Measurements from ENCODE around the gene KLF15.
"Not testable (repeated sequence)": the region's sequence is repeated elsewhere in the genome, so short reads cannot be mapped to it uniquely, and the experiment has no call there.

KLF15 gene

DNA sequence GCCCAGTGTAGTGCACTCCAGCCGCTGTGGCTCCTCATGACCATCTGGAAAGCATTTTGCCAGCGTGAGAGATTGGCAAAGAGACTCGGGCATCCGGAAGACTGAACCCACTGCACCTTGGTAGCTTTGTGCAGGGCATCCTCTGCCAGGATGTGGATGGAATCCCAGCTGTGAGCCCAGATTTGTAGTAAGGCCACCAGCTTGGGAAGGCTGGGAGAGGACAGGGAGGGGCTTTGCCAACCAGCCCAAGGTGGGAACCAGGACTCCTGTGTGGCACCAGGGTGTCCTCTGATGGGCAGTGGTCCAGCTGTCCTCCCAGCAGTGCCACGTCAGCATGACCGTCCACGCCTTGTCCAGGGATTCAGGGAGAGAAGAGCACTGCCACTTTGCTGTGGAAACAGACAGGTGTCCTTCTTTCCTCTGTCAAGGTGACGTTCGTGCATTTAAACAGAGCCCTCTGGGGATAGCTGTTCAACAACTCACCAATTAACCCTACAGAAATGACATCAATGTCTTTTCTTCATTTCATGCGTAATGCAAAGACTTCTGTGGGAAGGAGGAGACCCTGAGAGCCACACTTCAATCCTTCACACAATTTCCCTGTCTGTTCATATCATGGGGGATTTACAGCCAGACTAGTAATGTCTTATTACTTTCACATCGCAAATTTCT lies 19.1 kb downstream of the KLF15 start:
- H3K4me3 ChIP-seq (ENCODE audit: low read depth, low read length), result no peak overlapping the region
- TF ChIP-seq, protein P1, sequence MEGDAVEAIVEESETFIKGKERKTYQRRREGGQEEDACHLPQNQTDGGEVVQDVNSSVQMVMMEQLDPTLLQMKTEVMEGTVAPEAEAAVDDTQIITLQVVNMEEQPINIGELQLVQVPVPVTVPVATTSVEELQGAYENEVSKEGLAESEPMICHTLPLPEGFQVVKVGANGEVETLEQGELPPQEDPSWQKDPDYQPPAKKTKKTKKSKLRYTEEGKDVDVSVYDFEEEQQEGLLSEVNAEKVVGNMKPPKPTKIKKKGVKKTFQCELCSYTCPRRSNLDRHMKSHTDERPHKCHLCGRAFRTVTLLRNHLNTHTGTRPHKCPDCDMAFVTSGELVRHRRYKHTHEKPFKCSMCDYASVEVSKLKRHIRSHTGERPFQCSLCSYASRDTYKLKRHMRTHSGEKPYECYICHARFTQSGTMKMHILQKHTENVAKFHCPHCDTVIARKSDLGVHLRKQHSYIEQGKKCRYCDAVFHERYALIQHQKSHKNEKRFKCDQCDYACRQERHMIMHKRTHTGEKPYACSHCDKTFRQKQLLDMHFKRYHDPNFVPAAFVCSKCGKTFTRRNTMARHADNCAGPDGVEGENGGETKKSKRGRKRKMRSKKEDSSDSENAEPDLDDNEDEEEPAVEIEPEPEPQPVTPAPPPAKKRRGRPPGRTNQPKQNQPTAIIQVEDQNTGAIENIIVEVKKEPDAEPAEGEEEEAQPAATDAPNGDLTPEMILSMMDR (IDR thresholded peaks at IDR 0.05; ENCODE audit: borderline replicate concordance, insufficient read depth, low read depth, low read length), result no peak

DNA sequence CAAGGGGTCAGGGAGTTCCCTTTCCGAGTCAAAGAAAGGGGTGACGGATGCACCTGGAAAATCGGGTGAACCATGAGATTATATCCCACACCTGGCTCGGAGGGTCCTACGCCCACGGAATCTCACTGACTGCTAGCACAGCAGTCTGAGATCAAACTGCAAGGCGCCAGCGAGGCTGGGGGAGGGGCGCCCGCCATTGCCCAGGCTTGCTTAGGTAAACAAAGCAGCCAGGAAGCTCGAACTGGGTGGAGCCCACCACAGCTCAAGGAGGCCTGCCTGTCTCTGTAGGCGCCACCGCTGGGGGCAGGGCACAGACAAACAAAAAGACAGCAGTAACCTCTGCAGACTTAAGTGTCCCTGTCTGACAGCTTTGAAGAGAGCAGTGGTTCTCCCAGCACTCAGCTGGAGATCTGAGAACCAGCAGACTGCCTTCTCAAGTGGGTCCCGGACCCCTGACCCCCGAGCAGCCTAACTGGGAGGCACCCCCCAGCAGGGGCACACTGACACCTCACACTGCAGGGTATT lies 25.3 kb downstream of the KLF15 start:
- H3K4me3 ChIP-seq (ENCODE audit: low read depth, low read length), result not testable (repeated sequence)

DNA sequence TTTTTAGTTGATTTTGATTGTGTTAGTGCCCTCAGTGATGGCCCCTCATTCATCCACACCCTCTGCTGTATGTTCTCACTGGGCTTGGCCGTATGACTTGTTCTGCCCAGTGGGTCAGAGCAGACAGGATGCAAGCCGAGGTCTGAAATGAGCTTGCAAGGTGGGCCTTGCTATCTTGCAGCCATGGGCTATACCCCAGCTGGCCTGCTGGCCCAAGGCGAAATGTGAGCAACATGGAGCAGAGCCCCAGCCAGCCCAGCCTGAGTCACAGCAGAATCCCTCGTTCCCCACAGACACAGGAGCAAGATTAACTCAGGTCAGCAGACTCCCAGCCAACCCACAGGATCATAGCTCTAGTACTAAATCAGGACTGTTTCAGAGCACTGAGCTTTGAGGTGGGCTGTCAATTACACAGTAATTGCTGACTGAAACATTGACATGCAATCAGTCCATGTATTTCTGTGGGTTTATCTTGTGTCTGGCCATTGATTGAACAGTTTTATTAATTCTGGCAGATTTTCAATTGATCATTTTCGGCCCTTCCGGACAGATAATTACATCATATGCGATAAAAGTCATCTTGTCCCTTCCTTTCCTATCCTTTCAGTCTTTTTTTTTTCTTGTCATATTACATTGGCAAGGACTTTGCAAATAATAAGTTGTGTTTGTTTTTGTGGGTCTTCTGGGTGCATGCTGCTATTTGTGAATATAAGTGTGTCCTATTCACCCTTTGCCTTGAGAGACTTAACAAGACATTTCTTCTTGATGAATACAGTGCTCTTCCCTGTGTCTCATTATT lies 27.1 kb downstream of the KLF15 start:
- no peak overlapping the region for H3K4me3 ChIP-seq (ENCODE audit: low read depth, low read length)
- TF ChIP-seq, protein P1 (IDR thresholded peaks at IDR 0.05; ENCODE audit: borderline replicate concordance, insufficient read depth, low read depth, low read length), result no peak

DNA sequence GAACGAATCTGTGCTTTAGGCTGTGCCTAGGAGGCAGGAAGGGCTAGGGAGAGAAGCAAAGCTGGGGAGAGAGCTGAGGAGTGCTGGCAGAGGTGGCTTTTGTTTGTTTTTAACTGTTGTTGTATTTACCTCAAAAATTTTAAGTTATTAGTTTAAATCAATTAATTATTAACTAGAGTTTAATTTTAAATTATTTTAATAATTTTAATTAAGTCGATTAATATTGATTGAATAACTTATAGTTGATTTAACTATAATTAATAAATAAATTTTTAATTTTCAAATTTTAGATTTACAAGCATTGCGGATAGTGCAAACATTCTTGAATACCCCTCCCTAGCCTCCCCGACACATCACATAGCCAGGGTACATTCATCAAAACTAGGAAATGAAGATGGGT lies 30.6 kb downstream of the KLF15 start:
- no peak overlapping the region for H3K4me3 ChIP-seq (ENCODE audit: low read depth, low read length)
- TF ChIP-seq, protein P1 (IDR thresholded peaks at IDR 0.05; ENCODE audit: borderline replicate concordance, insufficient read depth, low read depth, low read length), result no peak

DNA sequence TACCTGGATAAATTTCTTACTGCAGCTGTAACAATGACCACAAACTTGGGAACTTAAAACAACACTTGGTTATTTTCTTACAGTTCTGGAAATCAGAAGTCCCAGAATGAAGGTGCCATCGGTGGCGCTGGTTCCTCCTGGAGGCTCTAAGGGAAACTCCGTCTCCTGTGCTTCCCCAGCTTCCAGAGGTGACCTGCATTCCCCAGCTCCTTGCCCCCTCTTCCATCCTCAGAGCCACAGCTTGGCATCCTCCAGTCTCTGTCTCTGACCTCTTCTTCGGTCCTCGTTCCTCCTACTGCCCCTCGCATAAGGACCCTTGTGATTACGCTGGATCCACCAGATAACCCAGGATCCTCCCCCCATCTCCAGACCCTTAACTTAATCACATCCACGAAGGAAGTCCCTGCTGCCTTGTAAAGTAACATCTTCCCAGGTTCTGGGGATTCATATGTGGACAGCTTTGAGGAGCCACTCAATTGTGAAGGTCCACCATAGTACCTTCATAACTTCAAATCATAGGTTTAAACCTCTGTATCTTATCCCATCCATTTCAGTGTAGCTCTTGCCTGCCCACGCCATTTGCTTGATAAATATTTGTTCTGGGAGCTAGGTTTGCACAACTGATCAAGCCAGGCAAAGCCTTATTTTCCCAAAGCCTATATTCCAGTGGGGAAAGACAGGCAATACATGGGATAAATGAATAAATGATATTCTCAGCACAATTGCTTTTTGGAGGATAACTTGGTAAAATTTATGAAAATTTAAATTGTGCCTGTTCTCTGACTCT lies 34.8 kb downstream of the KLF15 start:
- H3K4me3 ChIP-seq (ENCODE audit: low read depth, low read length), result no peak overlapping the region
- TF ChIP-seq, protein P1 (IDR thresholded peaks at IDR 0.05; ENCODE audit: borderline replicate concordance, insufficient read depth, low read depth, low read length), result no peak

DNA sequence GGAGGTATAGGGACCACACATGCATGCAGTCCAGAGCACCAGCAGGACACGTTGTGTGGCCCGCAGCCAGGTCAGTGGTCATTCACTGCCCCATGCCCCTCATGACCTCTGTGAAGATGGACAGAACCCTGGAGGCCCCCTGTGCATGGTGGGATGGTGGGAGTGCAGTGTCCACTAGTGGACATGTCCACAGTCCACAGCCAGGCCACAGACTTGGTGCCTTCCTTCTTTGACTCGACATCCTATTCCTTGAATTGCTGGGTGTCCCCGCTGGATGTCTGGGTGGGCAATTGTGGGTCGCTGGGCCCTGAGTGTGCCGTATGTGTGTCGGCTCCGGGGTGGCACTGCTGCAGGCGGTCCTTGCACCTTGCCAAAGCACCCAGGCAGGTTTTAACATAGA lies 35.7 kb downstream of the KLF15 start:
- no peak overlapping the region for H3K4me3 ChIP-seq (ENCODE audit: low read depth, low read length)
- TF ChIP-seq, protein P1 (IDR thresholded peaks at IDR 0.05; ENCODE audit: borderline replicate concordance, insufficient read depth, low read depth, low read length), result no peak

All from GM12875 (cell line).